Hepatocyte (in vitro differentiated cells): Measurements from ENCODE around the gene NSUN6.
"Not testable (repeated sequence)": the region's sequence is repeated elsewhere in the genome, so short reads cannot be mapped to it uniquely, and the experiment has no call there.

Experiments
- EZH2 ChIP-seq: fragments of 200-600 bp; sonication (generic); IDR thresholded peaks from 2 replicates; pipeline ENCODE4 v1.6.1; 2016; ENCODE audit warnings: antibody characterized with exemption, mild to moderate bottlenecking, borderline replicate concordance
- TF ChIP-seq, protein P1 (sequence below): fragments of 200-600 bp; sonication (generic); IDR thresholded peaks from 2 replicates; pipeline ENCODE4 v1.5.1; 2016; ENCODE audit warnings: antibody characterized with exemption, mild to moderate bottlenecking; ENCODE audit not compliant: poor library complexity

DNA sequence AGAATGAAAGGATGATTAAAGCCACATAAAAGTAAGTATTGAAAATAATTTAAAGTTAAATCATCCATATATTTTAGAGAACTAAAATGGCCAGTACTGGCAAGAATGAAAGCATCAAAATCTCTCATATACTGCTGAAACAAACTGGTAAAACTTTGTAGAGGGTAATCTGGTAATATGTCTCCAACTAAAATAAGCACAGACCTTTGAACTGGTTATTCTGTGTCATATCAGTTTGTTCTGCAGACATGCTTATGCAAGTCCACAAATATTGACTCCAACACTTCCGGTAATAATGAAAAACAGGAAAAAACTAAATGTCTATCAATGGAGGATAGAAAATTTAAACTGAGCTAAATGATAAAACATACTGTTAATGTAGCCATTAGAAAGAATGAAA lies 14.0 kb downstream of the NSUN6 start:
- not testable (repeated sequence) for TF ChIP-seq EZH2
- TF ChIP-seq, protein P1, sequence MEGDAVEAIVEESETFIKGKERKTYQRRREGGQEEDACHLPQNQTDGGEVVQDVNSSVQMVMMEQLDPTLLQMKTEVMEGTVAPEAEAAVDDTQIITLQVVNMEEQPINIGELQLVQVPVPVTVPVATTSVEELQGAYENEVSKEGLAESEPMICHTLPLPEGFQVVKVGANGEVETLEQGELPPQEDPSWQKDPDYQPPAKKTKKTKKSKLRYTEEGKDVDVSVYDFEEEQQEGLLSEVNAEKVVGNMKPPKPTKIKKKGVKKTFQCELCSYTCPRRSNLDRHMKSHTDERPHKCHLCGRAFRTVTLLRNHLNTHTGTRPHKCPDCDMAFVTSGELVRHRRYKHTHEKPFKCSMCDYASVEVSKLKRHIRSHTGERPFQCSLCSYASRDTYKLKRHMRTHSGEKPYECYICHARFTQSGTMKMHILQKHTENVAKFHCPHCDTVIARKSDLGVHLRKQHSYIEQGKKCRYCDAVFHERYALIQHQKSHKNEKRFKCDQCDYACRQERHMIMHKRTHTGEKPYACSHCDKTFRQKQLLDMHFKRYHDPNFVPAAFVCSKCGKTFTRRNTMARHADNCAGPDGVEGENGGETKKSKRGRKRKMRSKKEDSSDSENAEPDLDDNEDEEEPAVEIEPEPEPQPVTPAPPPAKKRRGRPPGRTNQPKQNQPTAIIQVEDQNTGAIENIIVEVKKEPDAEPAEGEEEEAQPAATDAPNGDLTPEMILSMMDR = not testable (repeated sequence)
